Activated CD8-positive, alpha-beta T cell treated with anti-CD3 and anti-CD28 coated beads, Interleukin-2, amount 10 ng/mL, durations not matched to agents 7 days and 5 days (primary cell): ENCODE data around the gene SLC4A4. TPM values are rescaled to one million over a fixed set of nuclear protein-coding genes. Genes with fewer than 3 reads are reported as not detected.

Source experiments
- ATAC-seq: fragments of 150-1000 bp; cut with Tn5 transposase; one replicate; pipeline ENCODE4 v1.10.0; 2021; ENCODE audit warnings: moderate library complexity
- CTCF ChIA-PET: fragments of 350-600 bp; sonication (Branson Sonifier 250); formaldehyde crosslinking; loops from one replicate; lab custom pipeline; 2021; ENCODE audit warnings: antibody characterized with exemption; lab: Charles Lee
- POLR2A ChIA-PET: fragments of 350-600 bp; sonication (Branson Sonifier 250); formaldehyde crosslinking; loops from one replicate; lab custom pipeline; 2021; ENCODE audit warnings: antibody characterized with exemption; lab: Charles Lee
- DNase-seq: peaks from one replicate; pipeline ENCODE4 v3.0.0-alpha.2; 2020
- H3K27ac Mint-ChIP-seq: one replicate; pipeline ENCODE4 v1.8.0; 2021; ENCODE audit warnings: mild to moderate bottlenecking, mixed read lengths
- H3K27me3 Mint-ChIP-seq: one replicate; pipeline ENCODE4 v1.8.0; 2021; ENCODE audit warnings: low read depth, mixed read lengths
- H3K36me3 Mint-ChIP-seq: one replicate; pipeline ENCODE4 v1.8.0; 2021; ENCODE audit warnings: low read depth, mixed read lengths
- H3K4me1 Mint-ChIP-seq: one replicate; pipeline ENCODE4 v1.8.0; 2021; ENCODE audit warnings: low read depth, mixed read lengths
- H3K4me3 Mint-ChIP-seq: one replicate; pipeline ENCODE4 v1.8.0; 2021; ENCODE audit warnings: mild to moderate bottlenecking, mixed read lengths
- H3K9me3 Mint-ChIP-seq: one replicate; pipeline ENCODE4 v1.8.0; 2022; ENCODE audit warnings: mixed read lengths; ENCODE audit not compliant: insufficient read depth
- total RNA-seq, 2 experiments: library from RNA; stranded (reverse); gene quantifications; one replicate each; pipeline ENCODE4 v1.2.3, GENCODE V29; 2021

SLC4A4 gene
- total RNA-seq, 2 experiments from 2014 or later: 4.6 to 5.3 TPM

GRCh38 chr4:71361476-71361875, 22.7 kb downstream of the SLC4A4 start:
- H3K27me3 Mint-ChIP-seq: peaks cover 2% of the 10 kb centered on the region
- H3K4me1 Mint-ChIP-seq: no peaks in the 10 kb centered on the region
- no peak overlapping the region for H3K27ac Mint-ChIP-seq
- ChIA-PET POLR2A (no interaction called here), CTCF (no interaction called here)
- H3K4me3 Mint-ChIP-seq: no peak overlapping the region
- H3K36me3 Mint-ChIP-seq: no peaks in the 10 kb centered on the region
- no peak for DNase-seq
- no peaks in the 10 kb centered on the region for H3K9me3 Mint-ChIP-seq
- ATAC-seq: no peak

GRCh38 chr4:71366766-71367165, 27.9 kb downstream of the SLC4A4 start:
- CTCF ChIA-PET: no interaction called here

GRCh38 chr4:71367546-71367945, 28.7 kb downstream of the SLC4A4 start:
- no peaks in the 10 kb centered on the region for H3K4me1 Mint-ChIP-seq
- H3K27ac Mint-ChIP-seq: no peak overlapping the region
- ATAC-seq (no peak), DNase-seq (no peak)
- ChIA-PET POLR2A (no interaction called here), CTCF (no interaction called here)
- H3K4me3 Mint-ChIP-seq: no peak overlapping the region
- H3K27me3 Mint-ChIP-seq: no peaks in the 10 kb centered on the region
- H3K36me3 Mint-ChIP-seq: no peaks in the 10 kb centered on the region
- no peaks in the 10 kb centered on the region for H3K9me3 Mint-ChIP-seq

More at GRCh38 chr4:71366766-71367165, 27.9 kb downstream of the SLC4A4 start:
- H3K4me1 Mint-ChIP-seq: no peaks in the 10 kb centered on the region
- no peaks in the 10 kb centered on the region for H3K36me3 Mint-ChIP-seq
- no peak overlapping the region for H3K27ac Mint-ChIP-seq
- POLR2A ChIA-PET: no interaction called here
- H3K9me3 Mint-ChIP-seq: no peaks in the 10 kb centered on the region
- no peak for ATAC-seq
- no peak for DNase-seq
- no peak overlapping the region for H3K4me3 Mint-ChIP-seq
- H3K27me3 Mint-ChIP-seq: no peaks in the 10 kb centered on the region

DNA sequence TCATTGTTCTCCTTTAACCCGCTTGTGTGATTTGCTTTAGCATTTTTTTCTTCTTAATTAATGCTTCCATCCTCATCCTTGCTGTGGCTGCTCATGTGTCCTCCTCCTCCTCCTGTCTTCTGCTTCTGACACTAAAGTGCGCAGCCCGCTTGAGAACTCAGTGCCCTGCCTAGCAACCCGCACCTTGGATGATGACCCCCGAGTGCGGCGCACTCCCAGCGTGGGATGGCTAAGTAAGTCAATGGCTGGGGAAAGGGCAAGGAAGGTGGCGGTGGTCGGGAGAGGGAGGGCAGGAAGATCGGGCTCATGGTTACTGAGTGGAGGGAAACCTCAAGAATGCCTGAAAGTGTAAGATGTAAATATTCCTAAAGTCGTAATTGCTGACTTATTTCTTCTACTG, 30.1 kb downstream of the SLC4A4 start:
- no peaks in the 10 kb centered on the region for H3K27me3 Mint-ChIP-seq
- CTCF ChIA-PET: no interaction called here
- POLR2A ChIA-PET: no interaction called here
- DNase-seq (no peak), ATAC-seq (no peak)
- H3K27ac Mint-ChIP-seq: no peak overlapping the region
- H3K9me3 Mint-ChIP-seq: no peaks in the 10 kb centered on the region
- H3K4me1 Mint-ChIP-seq: no peaks in the 10 kb centered on the region
- H3K4me3 Mint-ChIP-seq: no peak overlapping the region
- H3K36me3 Mint-ChIP-seq: no peaks in the 10 kb centered on the region

- ATAC-seq (no peak), DNase-seq (no peak)
- Mint-ChIP-seq H3K27me3 (no peaks in the 10 kb centered on the region), H3K36me3 (no peaks in the 10 kb centered on the region), H3K27ac (no peak overlapping the region), H3K4me1 (no peaks in the 10 kb centered on the region), H3K9me3 (no peaks in the 10 kb centered on the region), H3K4me3 (no peak overlapping the region)
- ChIA-PET CTCF (interaction anchor here (1.3 kb wide), 1 partner anchor 12 kb away, joined by 3 read pairs; no protein-coding TSS in a partner anchor), POLR2A (no interaction called here)
Observed at GRCh38 chr4:71369536-71369935, 30.7 kb downstream of the SLC4A4 start.

GRCh38 chr4:71375494-71375893, 36.7 kb downstream of the SLC4A4 start:
- ATAC-seq (no peak), DNase-seq (no peak)
- CTCF ChIA-PET: no interaction called here
- no peaks in the 10 kb centered on the region for H3K36me3 Mint-ChIP-seq
- H3K4me3 Mint-ChIP-seq: no peak overlapping the region
- no peaks in the 10 kb centered on the region for H3K9me3 Mint-ChIP-seq
- POLR2A ChIA-PET: no interaction called here
- H3K27me3 Mint-ChIP-seq: no peaks in the 10 kb centered on the region
- no peak overlapping the region for H3K27ac Mint-ChIP-seq
- H3K4me1 Mint-ChIP-seq: no peaks in the 10 kb centered on the region

GRCh38 chr4:71377561-71377960, 38.7 kb downstream of the SLC4A4 start:
- ATAC-seq (no peak), DNase-seq (no peak)
- H3K4me3 Mint-ChIP-seq: no peak overlapping the region
- no peaks in the 10 kb centered on the region for H3K27me3 Mint-ChIP-seq
- ChIA-PET CTCF (no interaction called here), POLR2A (no interaction called here)
- no peak overlapping the region for H3K27ac Mint-ChIP-seq
- no peaks in the 10 kb centered on the region for H3K4me1 Mint-ChIP-seq
- no peaks in the 10 kb centered on the region for H3K9me3 Mint-ChIP-seq
- H3K36me3 Mint-ChIP-seq: no peaks in the 10 kb centered on the region

GRCh38 chr4:71379126-71379525, 40.3 kb downstream of the SLC4A4 start:
- ChIA-PET POLR2A (no interaction called here), CTCF (no interaction called here)
- DNase-seq: no peak
- Mint-ChIP-seq H3K27me3 (no peaks in the 10 kb centered on the region), H3K9me3 (no peaks in the 10 kb centered on the region), H3K4me3 (no peak overlapping the region), H3K36me3 (no peaks in the 10 kb centered on the region), H3K27ac (no peak overlapping the region), H3K4me1 (no peaks in the 10 kb centered on the region)
- ATAC-seq: no peak

DNA sequence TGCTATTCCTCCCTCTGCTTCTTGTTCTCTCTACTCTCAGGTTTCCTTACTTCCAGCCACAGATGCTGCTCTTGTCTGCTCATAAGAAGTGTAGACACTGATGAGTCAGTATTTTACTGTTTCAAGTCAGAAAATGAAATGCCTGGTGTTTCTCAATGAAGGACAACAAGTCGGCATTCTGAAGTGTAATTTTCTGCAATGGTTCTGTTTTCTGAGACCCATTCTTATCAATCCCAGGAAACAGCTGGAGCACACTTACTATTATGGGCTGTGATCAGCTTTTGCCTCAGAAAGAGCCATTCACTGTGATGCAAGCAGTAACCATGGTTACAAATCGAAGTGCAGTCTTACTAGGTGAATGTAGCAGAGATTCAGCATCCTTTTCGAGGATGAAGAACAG, 42.0 kb downstream of the SLC4A4 start:
- no peak overlapping the region for H3K4me3 Mint-ChIP-seq
- no peaks in the 10 kb centered on the region for H3K27me3 Mint-ChIP-seq
- no peak overlapping the region for H3K27ac Mint-ChIP-seq
- ChIA-PET CTCF (no interaction called here), POLR2A (no interaction called here)
- DNase-seq: no peak
- no peaks in the 10 kb centered on the region for H3K9me3 Mint-ChIP-seq
- ATAC-seq: no peak
- H3K36me3 Mint-ChIP-seq: no peaks in the 10 kb centered on the region
- no peaks in the 10 kb centered on the region for H3K4me1 Mint-ChIP-seq

DNA sequence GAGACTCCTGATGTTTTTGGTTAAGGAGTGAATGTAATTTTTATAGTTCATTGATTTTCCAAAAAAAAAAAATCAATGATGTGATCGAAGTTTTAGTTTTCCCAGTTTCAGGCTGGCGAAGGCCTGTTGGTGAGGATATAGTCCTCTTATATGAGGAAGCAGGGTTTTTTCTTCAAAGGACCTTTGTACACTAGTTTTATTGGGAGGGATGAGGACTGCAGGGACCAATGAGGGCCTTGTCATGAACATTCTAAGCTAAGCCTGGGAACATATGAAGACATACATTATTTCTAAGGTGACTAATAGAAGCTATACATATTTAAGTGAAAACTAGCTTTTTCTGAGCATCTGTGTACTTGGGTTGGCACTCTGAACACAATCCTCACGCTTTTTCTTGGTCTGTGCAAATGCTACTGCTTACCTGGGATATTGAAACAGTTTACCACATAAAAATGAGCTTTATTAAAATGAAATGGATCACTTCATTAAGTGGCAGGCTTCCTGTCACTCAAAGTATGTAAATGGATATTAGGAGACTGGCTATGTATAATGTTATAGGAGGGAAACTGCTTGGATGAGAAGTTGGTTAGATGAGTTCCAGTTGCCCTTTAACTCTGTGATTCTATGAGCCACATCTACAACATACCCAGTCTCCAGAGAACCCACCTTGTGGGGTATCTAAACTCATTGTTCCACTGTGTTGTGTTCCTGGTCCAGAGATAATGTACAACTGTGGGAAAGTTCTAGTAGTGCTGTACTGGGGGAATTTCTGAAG, 43.5 kb downstream of the SLC4A4 start:
- ChIA-PET CTCF (interaction anchor here (1.3 kb wide), 1 partner anchor 12 kb away, joined by 3 read pairs; no protein-coding TSS in a partner anchor), POLR2A (no interaction called here)
- Mint-ChIP-seq H3K27ac (no peak overlapping the region), H3K4me1 (no peaks in the 10 kb centered on the region), H3K4me3 (no peak overlapping the region), H3K9me3 (no peaks in the 10 kb centered on the region), H3K27me3 (no peaks in the 10 kb centered on the region), H3K36me3 (no peaks in the 10 kb centered on the region)
- ATAC-seq (no peak), DNase-seq (no peak)

- no peak for DNase-seq
- Mint-ChIP-seq H3K4me3 (no peak overlapping the region), H3K27me3 (no peaks in the 10 kb centered on the region), H3K4me1 (no peaks in the 10 kb centered on the region), H3K36me3 (no peaks in the 10 kb centered on the region), H3K27ac (no peak overlapping the region), H3K9me3 (no peaks in the 10 kb centered on the region)
- ChIA-PET POLR2A (no interaction called here), CTCF (no interaction called here)
- no peak for ATAC-seq
Observed at GRCh38 chr4:71382900-71383560, 44.2 kb downstream of the SLC4A4 start.

DNA sequence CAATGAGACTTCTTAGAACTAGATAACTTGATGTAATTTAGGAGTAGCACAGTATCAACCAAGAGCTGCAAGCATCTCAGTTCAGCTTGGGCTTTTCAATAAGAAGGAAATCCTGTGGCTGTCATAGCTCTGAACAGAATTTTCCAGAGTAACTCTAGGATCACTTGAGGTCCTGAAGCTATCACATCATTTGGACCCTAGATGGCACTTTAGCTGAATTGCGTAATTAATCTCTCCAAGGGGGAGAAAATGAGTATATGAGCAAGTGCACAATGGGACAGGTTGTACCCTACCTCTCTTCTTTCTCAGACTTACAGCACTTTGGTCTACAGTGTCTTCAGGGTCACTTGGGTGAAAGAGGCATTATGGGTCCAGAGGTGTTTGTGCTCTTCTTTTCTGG, 45.2 kb downstream of the SLC4A4 start:
- Mint-ChIP-seq H3K36me3 (no peaks in the 10 kb centered on the region), H3K9me3 (no peaks in the 10 kb centered on the region), H3K4me3 (no peak overlapping the region), H3K4me1 (no peaks in the 10 kb centered on the region), H3K27me3 (no peaks in the 10 kb centered on the region), H3K27ac (no peak overlapping the region)
- CTCF ChIA-PET: no interaction called here
- ATAC-seq (no peak), DNase-seq (no peak)
- POLR2A ChIA-PET: no interaction called here
